H9 (cell line): ENCODE measurements around the gene IVL. TPM values are rescaled to one million over a fixed set of nuclear protein-coding genes. Genes with fewer than 3 reads are reported as not detected.

Experiments used
- DNase-seq: peaks from one replicate; pipeline ENCODE4 v3.0.0-alpha.2; 2017
- H2AFZ ChIP-seq: one replicate; pipeline ENCODE4 v1.6.1; 2013; ENCODE audit warnings: mild to moderate bottlenecking, low read length, control low read depth, moderate library complexity
- H2AK5ac ChIP-seq: 2 replicates; pipeline ENCODE4 v1.6.1; 2013; ENCODE audit warnings: low read length, control low read depth, mixed read lengths; ENCODE audit not compliant: insufficient read length
- H2BK120ac ChIP-seq: one replicate; pipeline ENCODE4 v1.6.1; 2013; ENCODE audit warnings: low read depth, mild to moderate bottlenecking, low read length, control low read depth, inconsistent platforms; ENCODE audit not compliant: poor library complexity, severe bottlenecking
- H2BK12ac ChIP-seq: 2 replicates; pipeline ENCODE4 v1.6.1; 2013; ENCODE audit warnings: low read length, control low read depth, mixed read lengths, low read depth; ENCODE audit not compliant: insufficient read length
- H2BK15ac ChIP-seq: 2 replicates; pipeline ENCODE4 v1.6.1; 2013; ENCODE audit warnings: low read depth, low read length, control low read depth
- H2BK20ac ChIP-seq: one replicate; pipeline ENCODE4 v1.6.1; 2013; ENCODE audit warnings: low read depth, mild to moderate bottlenecking, low read length, control low read depth, inconsistent platforms; ENCODE audit not compliant: poor library complexity, severe bottlenecking
- H2BK5ac ChIP-seq: 2 replicates; pipeline ENCODE4 v1.6.1; 2013; ENCODE audit warnings: low read length, control low read depth, mixed read lengths; ENCODE audit not compliant: insufficient read length
- H3K14ac ChIP-seq: 2 replicates; pipeline ENCODE4 v1.6.1; 2013; ENCODE audit warnings: low read length, control low read depth; ENCODE audit not compliant: insufficient read depth
- H3K18ac ChIP-seq: 2 replicates; pipeline ENCODE4 v1.6.1; 2013; ENCODE audit warnings: low read depth, mild to moderate bottlenecking, mixed read lengths, low read length, control low read depth; ENCODE audit not compliant: insufficient read length
- H3K23ac ChIP-seq: 2 replicates; pipeline ENCODE4 v1.6.1; 2013; ENCODE audit warnings: low read length, control low read depth, mixed read lengths, low read depth; ENCODE audit not compliant: insufficient read length
- H3K23me2 ChIP-seq: 2 replicates; pipeline ENCODE4 v1.6.1; 2013; ENCODE audit warnings: low read depth, mild to moderate bottlenecking, mixed read lengths, low read length, control low read depth; ENCODE audit not compliant: insufficient read length, poor library complexity, severe bottlenecking
- H3K27ac ChIP-seq: 2 replicates; pipeline ENCODE4 v1.5.1; 2013; ENCODE audit warnings: low read length, control low read depth, mixed read lengths, low read depth; ENCODE audit not compliant: insufficient read length
- H3K27me3 ChIP-seq: 2 replicates; pipeline ENCODE4 v1.6.1; 2013; ENCODE audit warnings: low read length, control low read depth, inconsistent platforms; ENCODE audit not compliant: insufficient read depth
- H3K4ac ChIP-seq: 2 replicates; pipeline ENCODE4 v1.6.1; 2013; ENCODE audit warnings: low read depth, mild to moderate bottlenecking, control low read depth, inconsistent platforms, low read length, moderate library complexity
- H3K4me1 ChIP-seq: 2 replicates; pipeline ENCODE4 v1.6.1; 2013; ENCODE audit warnings: low read length, control low read depth, inconsistent platforms; ENCODE audit not compliant: insufficient read depth
- H3K4me2 ChIP-seq: 2 replicates; pipeline ENCODE4 v1.6.1; 2013; ENCODE audit warnings: low read length, control low read depth, mixed read lengths; ENCODE audit not compliant: insufficient read length, insufficient read depth
- H3K56ac ChIP-seq: 2 replicates; pipeline ENCODE4 v1.6.1; 2013; ENCODE audit warnings: low read depth, mild to moderate bottlenecking, mixed read lengths, low read length, control low read depth; ENCODE audit not compliant: insufficient read length
- H3K79me1 ChIP-seq: 2 replicates; pipeline ENCODE4 v1.6.1; 2013; ENCODE audit warnings: low read depth, mild to moderate bottlenecking, moderate library complexity, low read length, control low read depth, inconsistent platforms; ENCODE audit not compliant: insufficient read depth, poor library complexity, severe bottlenecking
- H3K79me2 ChIP-seq: 2 replicates; pipeline ENCODE4 v1.6.1; 2013; ENCODE audit warnings: low read length, control low read depth, inconsistent platforms; ENCODE audit not compliant: insufficient read depth
- H3K9ac ChIP-seq: 2 replicates; pipeline ENCODE4 v1.6.1; 2013; ENCODE audit warnings: low read length, control low read depth, mixed read lengths; ENCODE audit not compliant: insufficient read length; ENCODE audit errors: extremely low read depth
- H3K9me3 ChIP-seq: one replicate; pipeline ENCODE4 v1.6.1; 2013; ENCODE audit warnings: low read depth, low read length, inconsistent platforms; ENCODE audit not compliant: control insufficient read depth
- H3T11ph ChIP-seq: one replicate; pipeline ENCODE4 v1.6.1; 2013; ENCODE audit warnings: mild to moderate bottlenecking, low read length, control low read depth, inconsistent platforms
- H4K20me1 ChIP-seq: one replicate; pipeline ENCODE4 v1.6.1; 2013; ENCODE audit not compliant: control insufficient read depth, insufficient read length, insufficient read depth
- H4K5ac ChIP-seq: 2 replicates; pipeline ENCODE4 v1.6.1; 2013; ENCODE audit warnings: low read depth, mild to moderate bottlenecking, mixed read lengths, low read length, control low read depth; ENCODE audit not compliant: insufficient read length
- H4K8ac ChIP-seq: replicated peaks from 2 replicates; pipeline ENCODE4 v1.6.1; 2013; ENCODE audit warnings: low read length, control low read depth, mixed read lengths, low read depth; ENCODE audit not compliant: insufficient read length
- H4K91ac ChIP-seq: 2 replicates; pipeline ENCODE4 v1.6.1; 2013; ENCODE audit warnings: low read depth, mild to moderate bottlenecking, moderate library complexity, mixed read lengths, low read length, control low read depth; ENCODE audit not compliant: insufficient read length
- H3K27ac Mint-ChIP-seq, 3 experiments: 2 replicates in 2 of 3; 3 replicates in 1 of 3; pipeline ENCODE4 v1.8.0; 2020 to 2021; ENCODE audit warnings: mixed read lengths in 3 of 3, mild to moderate bottlenecking in 1 of 3, moderate library complexity in 1 of 3
- H3K27me3 Mint-ChIP-seq: 2 replicates; pipeline ENCODE4 v1.8.0; 2021; ENCODE audit warnings: low read depth, mild to moderate bottlenecking, moderate library complexity, mixed read lengths
- H3K36me3 Mint-ChIP-seq, 3 experiments: 2 replicates in 2 of 3; 3 replicates in 1 of 3; pipeline ENCODE4 v1.8.0; 2020 to 2021; ENCODE audit warnings: low read depth in 3 of 3, mixed read lengths in 3 of 3; ENCODE audit not compliant: insufficient read depth in 1 of 3
- H3K4me1 Mint-ChIP-seq, 2 experiments: 2 replicates each; pipeline ENCODE4 v1.8.0; 2020; ENCODE audit warnings: mixed read lengths in 2 of 2
- H3K4me3 Mint-ChIP-seq, 2 experiments: 2 replicates in 1 of 2; 3 replicates in 1 of 2; pipeline ENCODE4 v1.8.0; 2020 to 2021; ENCODE audit warnings: mild to moderate bottlenecking in 2 of 2, mixed read lengths in 2 of 2, moderate library complexity in 1 of 2
- H3K9me3 Mint-ChIP-seq, 2 experiments: 2 replicates in 1 of 2; 3 replicates in 1 of 2; pipeline ENCODE4 v1.8.0; 2020; ENCODE audit warnings: mild to moderate bottlenecking in 2 of 2, mixed read lengths in 2 of 2, moderate library complexity in 1 of 2
- WGBS: extraction: QIAGEN DNeasy Blood & Tissue Kit; methylation state at CpG from one replicate; pipeline ENCODE4 v1.1.7; 2013; ENCODE audit warnings: missing lambda C conversion rate, low lambda C conversion rate, mixed read lengths; ENCODE audit not compliant: insufficient read length; ENCODE audit errors: extremely low coverage; 5-methylcytosine and 5-hydroxymethylcytosine counted together
- total RNA-seq: library from RNA; stranded (reverse); gene quantifications from 2 replicates; pipeline ENCODE4 v1.2.1, GENCODE V29; 2021
- TF ChIP-seq, protein P1 (sequence below): fragments of 200-600 bp; sonication (generic); conservative IDR thresholded peaks from 3 replicates; pipeline ENCODE4 v1.8.0; 2021; ENCODE audit warnings: antibody characterized with exemption, mild to moderate bottlenecking

IVL gene
- total RNA-seq, 1 experiment from 2014 or later = not detected

GRCh38 chr1:152899027-152899426, 9.3 kb upstream of the IVL start:
- no peak overlapping the region for H2BK120ac ChIP-seq
- no peak overlapping the region for H3K18ac ChIP-seq
- H2AK5ac ChIP-seq = no peak overlapping the region
- H3K9me3 Mint-ChIP-seq = peaks cover 71 to 89% of the 10 kb centered on the region in 2 experiments
- no peaks in the 10 kb centered on the region; the same call in 1 of the 2 replicates for H3K4me1 ChIP-seq
- no peak overlapping the region for H3K14ac ChIP-seq
- no peaks in the 10 kb centered on the region for H3K4me1 Mint-ChIP-seq
- no peaks in the 10 kb centered on the region for H4K20me1 ChIP-seq
- peaks cover 7% of the 10 kb centered on the region; the same call in 1 of the 2 replicates for H3K27me3 Mint-ChIP-seq
- H4K8ac ChIP-seq = no peak overlapping the region
- no CpG with 5 or more reads among the region's 4 CpGs for WGBS
- H3K79me2 ChIP-seq = no peaks in the 10 kb centered on the region
- no peak overlapping the region for H3K56ac ChIP-seq
- H4K5ac ChIP-seq = no peak overlapping the region
- no peak overlapping the region for H2AFZ ChIP-seq
- H3K9me3 ChIP-seq = no peaks in the 10 kb centered on the region
- H2BK5ac ChIP-seq = no peak overlapping the region
- no peak for DNase-seq
- no peak overlapping the region for H2BK20ac ChIP-seq
- no peak overlapping the region for H3K4ac ChIP-seq
- H3K27ac ChIP-seq = no peak overlapping the region
- no peak overlapping the region for H4K91ac ChIP-seq
- H3K27me3 ChIP-seq = no peaks in the 10 kb centered on the region
- H3K23me2 ChIP-seq = no peaks in the 10 kb centered on the region
- H2BK12ac ChIP-seq = no peak overlapping the region
- H3T11ph ChIP-seq = no peak overlapping the region
- TF ChIP-seq, protein P1, sequence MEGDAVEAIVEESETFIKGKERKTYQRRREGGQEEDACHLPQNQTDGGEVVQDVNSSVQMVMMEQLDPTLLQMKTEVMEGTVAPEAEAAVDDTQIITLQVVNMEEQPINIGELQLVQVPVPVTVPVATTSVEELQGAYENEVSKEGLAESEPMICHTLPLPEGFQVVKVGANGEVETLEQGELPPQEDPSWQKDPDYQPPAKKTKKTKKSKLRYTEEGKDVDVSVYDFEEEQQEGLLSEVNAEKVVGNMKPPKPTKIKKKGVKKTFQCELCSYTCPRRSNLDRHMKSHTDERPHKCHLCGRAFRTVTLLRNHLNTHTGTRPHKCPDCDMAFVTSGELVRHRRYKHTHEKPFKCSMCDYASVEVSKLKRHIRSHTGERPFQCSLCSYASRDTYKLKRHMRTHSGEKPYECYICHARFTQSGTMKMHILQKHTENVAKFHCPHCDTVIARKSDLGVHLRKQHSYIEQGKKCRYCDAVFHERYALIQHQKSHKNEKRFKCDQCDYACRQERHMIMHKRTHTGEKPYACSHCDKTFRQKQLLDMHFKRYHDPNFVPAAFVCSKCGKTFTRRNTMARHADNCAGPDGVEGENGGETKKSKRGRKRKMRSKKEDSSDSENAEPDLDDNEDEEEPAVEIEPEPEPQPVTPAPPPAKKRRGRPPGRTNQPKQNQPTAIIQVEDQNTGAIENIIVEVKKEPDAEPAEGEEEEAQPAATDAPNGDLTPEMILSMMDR = no peak
- H3K36me3 Mint-ChIP-seq = peaks cover 0 to 25% (median 0%) of the 10 kb centered on the region in 3 experiments; a peak in 3 of 7 replicates
- H2BK15ac ChIP-seq = no peak overlapping the region
- H3K4me2 ChIP-seq = no peak overlapping the region
- no peak overlapping the region for H3K27ac Mint-ChIP-seq
- no peak overlapping the region for H3K23ac ChIP-seq
- H3K4me3 Mint-ChIP-seq = no peak overlapping the region
- H3K79me1 ChIP-seq = no peaks in the 10 kb centered on the region
- no peak overlapping the region for H3K9ac ChIP-seq
